HepG2 (cell line): ENCODE measurements around the gene GPM6B. TPM values are rescaled to one million over a fixed set of nuclear protein-coding genes. Genes with fewer than 3 reads are reported as not detected.

Experiments used
- ATAC-seq: fragments of 200-7000 bp; cut with Tn5 transposase; 3 replicates; pipeline ENCODE4 v1.9.1; 2020; ENCODE audit warnings: mild to moderate bottlenecking, moderate library complexity
- BruUV-seq: library from RNA; stranded (reverse); fragments of 400-500 nt; replicated peaks from 2 replicates; lab custom pipeline; 2021; lab: Mats Ljungman, UMichigan
- CTCF ChIA-PET: fragments of 300-600 bp; formaldehyde crosslinking; extraction: SDS; loops from one replicate; lab custom pipeline; 2021; ENCODE audit warnings: low total read pairs, inconsistent platforms, low intra/inter-chr PET ratio; lab: Yijun Ruan, JAX
- POLR2A ChIA-PET: fragments of 350-600 bp; sonication (Branson Sonifier 250); formaldehyde crosslinking; loops from one replicate; lab custom pipeline; 2020; ENCODE audit warnings: antibody characterized with exemption, inconsistent platforms; lab: Yijun Ruan, JAX
- DNase-seq: peaks from one replicate; pipeline ENCODE4 v3.0.0-alpha.2; 2015; ENCODE audit warnings: low spot score
- FAIRE-seq: peaks from 3 replicates; lab custom pipeline; 2011; peaks lifted over from hg19 to GRCh38; lab: Jason Lieb, UNC
- H2AFZ ChIP-seq: one replicate; pipeline ENCODE4 v1.6.1; 2011; ENCODE audit warnings: low read length, inconsistent platforms
- H3K27ac ChIP-seq: fragments of 300-600 bp; 3 replicates; pipeline ENCODE4 v1.8.0; 2011; ENCODE audit warnings: mixed run types, mild to moderate bottlenecking, mixed read lengths, low read length, inconsistent platforms; ENCODE audit not compliant: insufficient read depth; ENCODE audit errors: extremely low read length
- H3K27me3 ChIP-seq, 2 experiments: fragments of 200-600 bp in 1 of 2; 2 replicates in 1 of 2; 3 replicates in 1 of 2; pipeline versions ENCODE4 v1.6.0 to v1.8.0; 2011; ENCODE audit warnings: low read length in 2 of 2, mild to moderate bottlenecking in 2 of 2, moderate library complexity in 2 of 2, inconsistent platforms in 1 of 2; ENCODE audit not compliant: insufficient read depth in 2 of 2, control insufficient read depth in 1 of 2
- H3K36me3 ChIP-seq, 2 experiments: fragments of 200-600 bp in 1 of 2; replicated peaks in 1 of 2; 2 replicates in 1 of 2; 3 replicates in 1 of 2; pipeline versions ENCODE4 v1.5.1 to v1.8.0; 2011; ENCODE audit warnings: low read length in 2 of 2, inconsistent platforms in 1 of 2; ENCODE audit not compliant: insufficient read depth in 2 of 2, control insufficient read depth in 1 of 2
- H3K4me1 ChIP-seq: 2 replicates; pipeline ENCODE4 v1.5.1; 2012; ENCODE audit warnings: low read length, inconsistent platforms; ENCODE audit not compliant: insufficient read depth
- H3K4me2 ChIP-seq: 2 replicates; pipeline ENCODE4 v1.6.0; 2011; ENCODE audit warnings: low read depth, low read length, inconsistent platforms
- H3K4me3 ChIP-seq, 3 experiments: fragments of 200-600 bp in 1 of 3; sonication (generic), shearing (Covaris generic) in 1 of 3; replicated peaks in 1 of 3; 2 replicates each; pipeline ENCODE4 v1.5.1; 2011 to 2016; ENCODE audit warnings: low read length in 3 of 3, inconsistent platforms in 2 of 3, low read depth in 2 of 3, mild to moderate bottlenecking in 2 of 3, control low read depth in 1 of 3, mixed read lengths in 1 of 3; ENCODE audit not compliant: insufficient read depth in 1 of 3
- H3K79me2 ChIP-seq: one replicate; pipeline ENCODE4 v1.6.1; 2011; ENCODE audit warnings: low read length, inconsistent platforms; ENCODE audit not compliant: insufficient read depth
- H3K9ac ChIP-seq: 2 replicates; pipeline ENCODE4 v1.6.0; 2011; ENCODE audit warnings: mild to moderate bottlenecking, low read depth, low read length, inconsistent platforms; ENCODE audit not compliant: insufficient read depth
- H3K9me3 ChIP-seq: 2 replicates; pipeline ENCODE4 v1.5.1; 2012; ENCODE audit warnings: mild to moderate bottlenecking, low read length
- H4K20me1 ChIP-seq: 2 replicates; pipeline ENCODE4 v1.6.0; 2011; ENCODE audit warnings: inconsistent platforms, mild to moderate bottlenecking, low read length, moderate library complexity; ENCODE audit not compliant: insufficient read depth
- ARHGAP35 ChIP-seq: sonication (generic); formaldehyde crosslinking; IDR thresholded peaks from 2 replicates; pipeline ENCODE4 v1.9.0; 2022; ENCODE audit warnings: mild to moderate bottlenecking, inconsistent platforms, moderate library complexity, missing genetic modification reagents, borderline replicate concordance
- HDAC1 ChIP-seq: sonication (generic); formaldehyde crosslinking; IDR thresholded peaks from 2 replicates; pipeline ENCODE4 v1.5.1; 2020; ENCODE audit warnings: mild to moderate bottlenecking, missing genetic modification reagents
- HDAC6 ChIP-seq: fragments of 200-600 bp; sonication (generic); IDR thresholded peaks from 2 replicates; pipeline ENCODE4 v1.7.0; 2017; ENCODE audit warnings: mild to moderate bottlenecking, antibody characterized with exemption, low read length, low read depth
- KLF11 ChIP-seq: IDR thresholded peaks from 2 replicates; pipeline ENCODE4 v1.6.1; 2016; ENCODE audit warnings: missing compliant biosample characterization
- KMT2A ChIP-seq: sonication (generic); formaldehyde crosslinking; IDR thresholded peaks from 2 replicates; pipeline ENCODE4 v1.4.0; 2020; ENCODE audit warnings: missing genetic modification reagents
- MBNL3 ChIP-seq: fragments of 250-450 bp; sonication (Bioruptor Pico); conservative IDR thresholded peaks from 2 replicates; pipeline ENCODE4 v1.8.0; 2022; ENCODE audit warnings: mild to moderate bottlenecking, inconsistent platforms
- NR2C2 ChIP-seq: sonication (generic); formaldehyde crosslinking; IDR thresholded peaks from 2 replicates; pipeline ENCODE4 v1.4.0; 2020; ENCODE audit warnings: missing genetic modification reagents, mild to moderate bottlenecking, moderate library complexity, borderline replicate concordance
- REST ChIP-seq, 2 experiments: IDR thresholded peaks; 2 replicates each; pipeline ENCODE4 v1.6.1; 2011 to 2012; ENCODE audit warnings: low read length in 2 of 2, borderline replicate concordance in 1 of 2, low read depth in 1 of 2, mild to moderate bottlenecking in 1 of 2, moderate library complexity in 1 of 2
- YEATS4 ChIP-seq: sonication (generic); formaldehyde crosslinking; IDR thresholded peaks from 2 replicates; pipeline ENCODE4 v1.4.0; 2020; ENCODE audit warnings: missing genetic modification reagents, borderline replicate concordance
- ZNF282 ChIP-seq: fragments of 450-650 bp; IDR thresholded peaks from 2 replicates; pipeline ENCODE4 v1.6.1; 2018; ENCODE audit not compliant: partially characterized antibody
- ZNF30 ChIP-seq: sonication (generic); formaldehyde crosslinking; IDR thresholded peaks from 2 replicates; pipeline ENCODE4 v1.5.0; 2020; ENCODE audit warnings: mild to moderate bottlenecking, missing genetic modification reagents
- ZNF33B ChIP-seq: sonication (generic); formaldehyde crosslinking; IDR thresholded peaks from 2 replicates; pipeline ENCODE4 v1.5.1; 2020; ENCODE audit warnings: mild to moderate bottlenecking, missing genetic modification reagents
- ZNF382 ChIP-seq: sonication (generic); formaldehyde crosslinking; IDR thresholded peaks from 2 replicates; pipeline ENCODE4 v1.5.0; 2020; ENCODE audit warnings: missing genetic modification reagents, mild to moderate bottlenecking, borderline replicate concordance
- ZNF749 ChIP-seq: sonication (generic); formaldehyde crosslinking; IDR thresholded peaks from 2 replicates; pipeline ENCODE4 v1.8.0; 2022; ENCODE audit warnings: mild to moderate bottlenecking, missing genetic modification reagents, moderate library complexity, borderline replicate concordance
- WGBS: methylation state at CpG from one replicate; pipeline ENCODE4 v1.1.6; 2017; ENCODE audit warnings: low lambda C conversion rate; 5-methylcytosine and 5-hydroxymethylcytosine counted together
- in situ Hi-C: cut with HindIII; loops from 2 replicates; pipeline ENCODE4 v1.10.0; 2017; ENCODE audit warnings: low pct_unique_long_range_greater_than_20kb; ENCODE audit not compliant: extremely low pct_ligation_motif_present
- intact Hi-C: fragments of 100-400 bp; cut with micrococcal nuclease; formaldehyde crosslinking; loops from one replicate; pipeline ENCODE4 v1.10.0; 2022; ENCODE audit not compliant: unreplicated experiment
- polyA plus RNA-seq, 8 experiments: library from polyadenylated mRNA; depleted of rRNA in 3 of 8; stranded (reverse) in 7 of 8; unstranded in 1 of 8; fragments of >200 nt; fragmentation: Illumina TruSeq in 4 of 8; extraction: Trizol in 4 of 8; gene quantifications; 2 replicates each; pipeline versions ENCODE4 v1.2.1 to v1.2.3, GENCODE V29; 2011 to 2016; ENCODE audit warnings: low read depth in 4 of 8, missing spikeins in 1 of 8, mixed read lengths in 1 of 8; ENCODE audit not compliant: insufficient read depth in 1 of 8
- total RNA-seq, 5 experiments: library from RNA; depleted of rRNA; stranded (reverse); fragments of >200 nt; fragmentation: Illumina TruSeq; extraction: Trizol; gene quantifications; 2 replicates each; pipeline ENCODE4 v1.2.3, GENCODE V29; 2016; ENCODE audit warnings: low read depth in 1 of 5

GPM6B gene
- total and polyA plus RNA-seq, 2 of the 13 experiments (the other 11 are each of a cell fraction or from before 2014, with no cell fraction given), result not detected

- TF ChIP-seq HDAC6, result no peak
- TF ChIP-seq ZNF33B (CRISPR knock-in tag), result no peak
- TF ChIP-seq, all 625 proteins: peak for 0
Observed at GRCh38 chrX:13834355-13834754, 17.5 kb upstream of the GPM6B start (continued).

- no peak for TF ChIP-seq KLF11 (CRISPR knock-in tag)
- no peak for TF ChIP-seq YEATS4 (CRISPR knock-in tag)
- TF ChIP-seq ZNF30 (CRISPR knock-in tag), result no peak
- no peak for TF ChIP-seq ZNF382 (CRISPR knock-in tag)
- ATAC-seq (no peak), DNase-seq (no peak), FAIRE-seq (no peak)
- no TSS peak for BruUV-seq
- in situ Hi-C loops, result no loop called here
- H3K4me1 ChIP-seq, result no peaks in the 10 kb centered on the region
- no peaks in the 10 kb centered on the region for H3K9me3 ChIP-seq
- no peak overlapping the region for H3K4me3 ChIP-seq
- no peak overlapping the region for H3K27ac ChIP-seq
- no peak overlapping the region for H3K4me2 ChIP-seq
- no peaks in the 10 kb centered on the region for H4K20me1 ChIP-seq
- H3K27me3 ChIP-seq, result no peaks in the 10 kb centered on the region
- no peaks in the 10 kb centered on the region for H3K36me3 ChIP-seq
- ChIA-PET POLR2A (no interaction called here), CTCF (no interaction called here)
- no peak overlapping the region for H3K9ac ChIP-seq
- intact Hi-C loops, result no loop called here
- no peaks in the 10 kb centered on the region for H3K79me2 ChIP-seq
- H2AFZ ChIP-seq, result no peak overlapping the region
- WGBS, result 0% methylated on average over 4 of the region's 5 CpGs
Observed at GRCh38 chrX:13829983-13830382, 13.1 kb upstream of the GPM6B start.

GRCh38 chrX:13828392-13828791 is 11.5 kb upstream of the GPM6B start:
- ChIA-PET POLR2A (no interaction called here), CTCF (no interaction called here)
- TF ChIP-seq ZNF282, result no peak
- no peak for TF ChIP-seq HDAC1
- TF ChIP-seq ZNF749 (CRISPR knock-in tag), result no peak
- no peak for TF ChIP-seq MBNL3 (CRISPR knock-in tag)
- TF ChIP-seq REST (IDR thresholded peaks at IDR 0.05; ENCODE audit: borderline replicate concordance in 1 of 2, low read depth in 1 of 2, low read length in 2 of 2), result no peak
- no peak for TF ChIP-seq KMT2A (CRISPR knock-in tag)
- TF ChIP-seq NR2C2 (CRISPR knock-in tag), result no peak
- no peak for TF ChIP-seq ARHGAP35
- H3K4me1 ChIP-seq, result no peaks in the 10 kb centered on the region
- in situ Hi-C loops, result no loop called here
- H3K4me3 ChIP-seq, result no peak overlapping the region
- H2AFZ ChIP-seq, result no peak overlapping the region
- no peak overlapping the region for H3K9ac ChIP-seq
- intact Hi-C loops, result no loop called here
- no peak for FAIRE-seq
- 28% methylated on average over 4 of the region's 4 CpGs for WGBS
- H3K27me3 ChIP-seq, result no peaks in the 10 kb centered on the region
- H3K36me3 ChIP-seq, result no peaks in the 10 kb centered on the region
- ATAC-seq, result no peak
- H3K9me3 ChIP-seq, result no peaks in the 10 kb centered on the region
- no peaks in the 10 kb centered on the region for H4K20me1 ChIP-seq
- BruUV-seq, result no TSS peak
- H3K27ac ChIP-seq, result no peak overlapping the region
- H3K4me2 ChIP-seq, result no peak overlapping the region
- no peak for DNase-seq
- no peaks in the 10 kb centered on the region for H3K79me2 ChIP-seq
